DOHH2 (cell line): Measurements from ENCODE around the gene MRPL55.

Experiments used
- H3F3A ChIP-seq: fragments of 200-600 bp; sonication (generic), shearing (Covaris generic); 2 replicates; pipeline ENCODE4 v1.6.0; 2016; ENCODE audit warnings: antibody characterized with exemption, mild to moderate bottlenecking; ENCODE audit not compliant: control insufficient read depth, insufficient read depth
- H3K27ac ChIP-seq: fragments of 200-600 bp; sonication (generic); 2 replicates; pipeline ENCODE4 v1.5.1; 2014; ENCODE audit warnings: low read depth, mild to moderate bottlenecking, low read length, moderate library complexity
- H3K27me3 ChIP-seq: fragments of 200-600 bp; sonication (generic); 2 replicates; pipeline ENCODE4 v1.6.1; 2014; ENCODE audit warnings: mild to moderate bottlenecking, low read length, mixed read lengths; ENCODE audit not compliant: control insufficient read depth
- H3K36me3 ChIP-seq: fragments of 200-600 bp; sonication (generic); 2 replicates; pipeline ENCODE4 v1.6.1; 2014; ENCODE audit warnings: mild to moderate bottlenecking, low read length, moderate library complexity, mixed read lengths; ENCODE audit not compliant: control insufficient read depth
- H3K4me1 ChIP-seq: fragments of 200-600 bp; sonication (generic); 2 replicates; pipeline ENCODE4 v1.6.1; 2014; ENCODE audit warnings: mild to moderate bottlenecking, low read length, mixed read lengths; ENCODE audit not compliant: control insufficient read depth
- H3K4me2 ChIP-seq: fragments of 200-600 bp; sonication (generic); 2 replicates; pipeline ENCODE4 v1.6.0; 2014; ENCODE audit warnings: mild to moderate bottlenecking, low read length, moderate library complexity
- H3K4me3 ChIP-seq: fragments of 200-600 bp; sonication (generic); 2 replicates; pipeline ENCODE4 v1.5.1; 2014; ENCODE audit warnings: mild to moderate bottlenecking, low read length, mixed read lengths
- H3K79me2 ChIP-seq: fragments of 200-600 bp; sonication (generic); 2 replicates; pipeline ENCODE4 v1.6.1; 2014; ENCODE audit warnings: mild to moderate bottlenecking, low read length, mixed read lengths; ENCODE audit not compliant: control insufficient read depth
- H3K9me2 ChIP-seq: fragments of 200-600 bp; sonication (generic); replicated peaks from 2 replicates; pipeline ENCODE4 v1.6.1; 2014; ENCODE audit warnings: mild to moderate bottlenecking, low read length, mixed read lengths; ENCODE audit not compliant: control insufficient read depth
- H3K9me3 ChIP-seq: fragments of 200-600 bp; sonication (generic); 2 replicates; pipeline ENCODE4 v1.6.1; 2014; ENCODE audit warnings: antibody characterized with exemption, low read length, mixed read lengths; ENCODE audit not compliant: control insufficient read depth, insufficient read depth
- H4K20me1 ChIP-seq: fragments of 200-600 bp; sonication (generic); 2 replicates; pipeline ENCODE4 v1.6.0; 2014; ENCODE audit warnings: low read depth, mild to moderate bottlenecking, antibody characterized with exemption, low read length, moderate library complexity; ENCODE audit not compliant: control insufficient read depth, insufficient read depth
- CTCF ChIP-seq: fragments of 200-600 bp; sonication (generic); IDR thresholded peaks from one replicate; pipeline ENCODE4 v1.5.1; 2014; ENCODE audit warnings: antibody characterized with exemption, mild to moderate bottlenecking, low read depth, low read length; ENCODE audit not compliant: poor library complexity, severe bottlenecking
- EZH2phosphoT487 ChIP-seq: fragments of 200-600 bp; sonication (generic); IDR thresholded peaks from 2 replicates; pipeline ENCODE4 v1.6.1; 2017; ENCODE audit warnings: borderline replicate concordance, mild to moderate bottlenecking, antibody characterized with exemption, low read length, moderate library complexity, mixed read lengths

MRPL55 gene

GRCh38 chr1:228152097-228152917 is 43.2 kb upstream of the MRPL55 start:
- TF ChIP-seq CTCF, result no peak
- TF ChIP-seq EZH2phosphoT487, result no peak
- Histone ChIP-seq H3K4me3 (no peak overlapping the region), H3K79me2 (no peaks in the 10 kb centered on the region), H3F3A (no peaks in the 10 kb centered on the region), H3K9me2 (no peaks in the 10 kb centered on the region), H3K36me3 (peaks cover 4% of the 10 kb centered on the region), H3K4me1 (no peaks in the 10 kb centered on the region), H3K27ac (no peak overlapping the region), H4K20me1 (no peaks in the 10 kb centered on the region), H3K4me2 (no peak overlapping the region), H3K9me3 (no peaks in the 10 kb centered on the region), H3K27me3 (no peaks in the 10 kb centered on the region)

GRCh38 chr1:228151180-228151925 is 42.3 kb upstream of the MRPL55 start:
- H3K27me3 ChIP-seq, result no peaks in the 10 kb centered on the region
- peaks cover 2% of the 10 kb centered on the region for H3K79me2 ChIP-seq
- H3K36me3 ChIP-seq, result peaks cover 4% of the 10 kb centered on the region
- TF ChIP-seq CTCF (no peak), EZH2phosphoT487 (no peak)
- H3K4me3 ChIP-seq, result no peak overlapping the region
- H3K4me2 ChIP-seq, result no peak overlapping the region
- no peaks in the 10 kb centered on the region for H4K20me1 ChIP-seq
- H3K4me1 ChIP-seq, result no peaks in the 10 kb centered on the region
- H3F3A ChIP-seq, result no peaks in the 10 kb centered on the region
- H3K9me2 ChIP-seq, result no peaks in the 10 kb centered on the region
- H3K27ac ChIP-seq, result no peak overlapping the region
- no peaks in the 10 kb centered on the region for H3K9me3 ChIP-seq

- H3K36me3 ChIP-seq, result peaks cover 4% of the 10 kb centered on the region
- H3K79me2 ChIP-seq, result peaks cover 9% of the 10 kb centered on the region
- no peaks in the 10 kb centered on the region for H4K20me1 ChIP-seq
- no peak for TF ChIP-seq CTCF
- TF ChIP-seq EZH2phosphoT487, result no peak
- no peaks in the 10 kb centered on the region for H3K4me1 ChIP-seq
- no peaks in the 10 kb centered on the region for H3K9me2 ChIP-seq
- H3K27me3 ChIP-seq, result no peaks in the 10 kb centered on the region
- H3K27ac ChIP-seq, result no peak overlapping the region
- H3K4me2 ChIP-seq, result no peak overlapping the region
- H3F3A ChIP-seq, result no peaks in the 10 kb centered on the region
- no peaks in the 10 kb centered on the region for H3K9me3 ChIP-seq
- H3K4me3 ChIP-seq, result no peak overlapping the region
Observed at GRCh38 chr1:228150461-228151179, 41.5 kb upstream of the MRPL55 start.
